Activated CD4-positive, alpha-beta T cell treated with anti-CD3 and anti-CD28 coated beads, Interleukin-2, Interleukin-4, amounts not matched to agents 100 ng/mL and 50 ng/mL, durations not matched to agents 16 hours and 8 hours (primary cell): ENCODE data around the gene LYPD4.
A peak's percentile ranks its signal among the peaks of the same experiment; 100 is the strongest.
"Not testable (repeated sequence)": the region's sequence is repeated elsewhere in the genome, so short reads cannot be mapped to it uniquely, and the experiment has no call there.

ENCODE experiments used
- DNase-seq: peaks from one replicate; pipeline ENCODE4 v3.0.0-alpha.2; 2020; ENCODE audit warnings: low spot score

The LYPD4 gene

GRCh38 chr19:41844601-41845000 is at the start of gene LYPD4:
Gene LYPD4, minus strand, starts transcription at chr19:41844683. Its CDS starts 5,398 bp downstream, at chr19:41839285.
- DNase-seq, result no peak

GRCh38 chr19:41893899-41894298 is 49.4 kb upstream of the LYPD4 start:
- no peak for DNase-seq

- no peak for DNase-seq
These were observed 47.9 kb upstream of the LYPD4 start for GRCh38 chr19:41892173-41892902.

GRCh38 chr19:41890936-41891335 is 46.5 kb upstream of the LYPD4 start:
- DNase-seq, result no peak

- DNase-seq, result no peak
These were observed 45.4 kb upstream of the LYPD4 start for GRCh38 chr19:41889896-41890295.

GRCh38 chr19:41888926-41889325 is 44.4 kb upstream of the LYPD4 start:
- DNase-seq, result no peak

- peak; percentile 77 for DNase-seq
These were observed 43.4 kb upstream of the LYPD4 start for GRCh38 chr19:41887711-41888382.

- peak; percentile 69 for DNase-seq
These were observed 42.6 kb upstream of the LYPD4 start for GRCh38 chr19:41886761-41887710.

- DNase-seq, result peak; percentile 96
These were observed 39.6 kb upstream of the LYPD4 start for GRCh38 chr19:41883821-41884733.

- no peak for DNase-seq
These were observed 39.0 kb upstream of the LYPD4 start for GRCh38 chr19:41883463-41883820.

- no peak for DNase-seq
These were observed 38.3 kb upstream of the LYPD4 start, which contains the start of gene ARHGEF1 for GRCh38 chr19:41882568-41883462. Gene ARHGEF1, plus strand, starts transcription at chr19:41883184. Its CDS starts 4,899 bp downstream, at chr19:41888083.

- no peak for DNase-seq
These were observed 35.8 kb upstream of the LYPD4 start for GRCh38 chr19:41880329-41880708.

GRCh38 chr19:41879670-41880328 is 35.3 kb upstream of the LYPD4 start:
- DNase-seq, result no peak

- DNase-seq, result no peak
These were observed 34.6 kb upstream of the LYPD4 start for GRCh38 chr19:41879080-41879479.

- DNase-seq, result no peak
These were observed 33.7 kb upstream of the LYPD4 start for GRCh38 chr19:41877916-41878905.

GRCh38 chr19:41876847-41877832 is 32.7 kb upstream of the LYPD4 start, which contains the start of gene CD79A:
Gene CD79A, plus strand, starts transcription at chr19:41877279. Its CDS starts 26 bp downstream, at chr19:41877305.
- DNase-seq, result no peak

- not testable (repeated sequence) for DNase-seq
These were observed 31.5 kb upstream of the LYPD4 start for GRCh38 chr19:41875973-41876372.
